ENCODE measurements around the gene AFAP1L2. TPM values are rescaled to one million over a fixed set of nuclear protein-coding genes. Genes with fewer than 3 reads are reported as not detected.
"Not testable (repeated sequence)": the region's sequence is repeated elsewhere in the genome, so short reads cannot be mapped to it uniquely, and the experiment has no call there.

Gene AFAP1L2
- total RNA-seq, 2 experiments from 2014 or later: 0.36 to 0.50 TPM

DNA sequence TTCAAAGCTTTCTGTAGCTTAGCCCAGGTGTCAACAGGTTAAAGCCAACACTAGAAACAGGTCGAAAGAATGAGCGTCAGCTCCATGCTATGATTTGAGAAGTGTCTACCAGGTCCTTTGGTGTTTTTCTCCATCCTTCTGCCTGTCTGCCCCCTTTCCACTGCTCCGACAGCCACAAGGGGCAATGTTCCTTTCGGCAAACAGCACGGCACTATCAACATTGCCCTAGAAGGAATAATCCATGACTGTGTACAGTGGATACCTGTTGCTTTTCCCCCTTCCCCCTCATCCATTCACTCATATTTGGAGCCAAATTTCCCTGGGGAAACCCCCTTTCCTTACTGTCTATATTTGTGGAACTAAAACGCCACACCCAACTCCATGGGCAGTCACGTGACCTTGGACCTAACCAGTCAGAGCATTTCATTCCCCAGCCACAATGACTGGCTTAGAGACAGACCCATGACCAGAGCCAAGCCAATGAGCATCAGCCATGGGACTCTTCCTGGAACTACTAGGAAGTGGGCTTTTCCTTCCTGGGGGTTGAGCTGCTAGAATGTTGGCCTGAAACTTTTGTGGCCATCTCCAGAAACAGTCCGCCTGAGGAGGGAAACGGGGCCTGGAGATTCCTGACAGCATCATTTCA, 51.5 kb downstream of the AFAP1L2 start:
- Histone ChIP-seq H3K36me3 (ENCODE audit: insufficient read depth, low read length) (no peaks in the 10 kb centered on the region), H3K4me1 (ENCODE audit: insufficient read depth, low read length) (no peaks in the 10 kb centered on the region), H3K27me3 (ENCODE audit: control insufficient read depth in 1 of 2, insufficient read depth in 2 of 2, low read length in 2 of 2) (no peaks in the 10 kb centered on the region), H3K9me3 (ENCODE audit: control insufficient read depth in 1 of 2, insufficient read depth in 1 of 2, low read length in 2 of 2) (no peaks in the 10 kb centered on the region), H3K27ac (ENCODE audit: low read depth in 1 of 2, low read length in 2 of 2) (no peak overlapping the region), H3K4me3 (ENCODE audit: low read length) (no peak overlapping the region)
- ATAC-seq (ENCODE audit: poor library complexity): no peak
- Mint-ChIP-seq H3K27ac (no peak overlapping the region), H3K27me3 (peaks cover 12% of the 10 kb centered on the region), H3K36me3 (ENCODE audit: low read depth) (no peaks in the 10 kb centered on the region), H3K4me1 (ENCODE audit: low read depth) (no peaks in the 10 kb centered on the region), H3K9me3 (no peaks in the 10 kb centered on the region), H3K4me3 (no peak overlapping the region)
- CTCF ChIA-PET: no interaction called here
- TF ChIP-seq, protein P1, sequence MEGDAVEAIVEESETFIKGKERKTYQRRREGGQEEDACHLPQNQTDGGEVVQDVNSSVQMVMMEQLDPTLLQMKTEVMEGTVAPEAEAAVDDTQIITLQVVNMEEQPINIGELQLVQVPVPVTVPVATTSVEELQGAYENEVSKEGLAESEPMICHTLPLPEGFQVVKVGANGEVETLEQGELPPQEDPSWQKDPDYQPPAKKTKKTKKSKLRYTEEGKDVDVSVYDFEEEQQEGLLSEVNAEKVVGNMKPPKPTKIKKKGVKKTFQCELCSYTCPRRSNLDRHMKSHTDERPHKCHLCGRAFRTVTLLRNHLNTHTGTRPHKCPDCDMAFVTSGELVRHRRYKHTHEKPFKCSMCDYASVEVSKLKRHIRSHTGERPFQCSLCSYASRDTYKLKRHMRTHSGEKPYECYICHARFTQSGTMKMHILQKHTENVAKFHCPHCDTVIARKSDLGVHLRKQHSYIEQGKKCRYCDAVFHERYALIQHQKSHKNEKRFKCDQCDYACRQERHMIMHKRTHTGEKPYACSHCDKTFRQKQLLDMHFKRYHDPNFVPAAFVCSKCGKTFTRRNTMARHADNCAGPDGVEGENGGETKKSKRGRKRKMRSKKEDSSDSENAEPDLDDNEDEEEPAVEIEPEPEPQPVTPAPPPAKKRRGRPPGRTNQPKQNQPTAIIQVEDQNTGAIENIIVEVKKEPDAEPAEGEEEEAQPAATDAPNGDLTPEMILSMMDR (IDR thresholded peaks at IDR 0.05): no peak
- DNase-seq: no peak
- POLR2A ChIA-PET: no interaction called here
- intact Hi-C loops (cut with DNase I, micrococcal nuclease): no loop called here

DNA sequence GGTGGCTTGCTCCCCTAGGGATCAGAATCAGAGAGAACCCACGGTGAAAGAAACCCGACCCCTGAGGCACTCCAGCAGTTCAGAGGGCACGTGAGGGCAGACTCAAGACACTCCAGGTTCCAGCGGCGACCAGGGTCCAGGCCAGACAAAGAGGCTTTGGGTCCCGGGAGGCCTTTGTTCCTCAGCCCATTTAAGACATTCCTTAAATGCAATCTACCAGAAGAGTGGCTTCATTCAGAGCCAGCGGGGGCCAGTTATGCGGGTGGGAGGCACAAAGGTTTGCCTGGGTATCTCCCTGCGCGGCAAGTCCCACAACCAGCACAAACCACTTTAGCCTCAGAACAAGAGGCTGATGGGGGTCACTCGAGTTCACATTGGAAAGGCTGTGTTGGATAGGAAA, 53.6 kb downstream of the AFAP1L2 start:
- ATAC-seq (ENCODE audit: poor library complexity) (no peak), DNase-seq (no peak)
- Histone ChIP-seq H3K4me1 (ENCODE audit: insufficient read depth, low read length) (no peaks in the 10 kb centered on the region), H3K27me3 (ENCODE audit: control insufficient read depth in 1 of 2, insufficient read depth in 2 of 2, low read length in 2 of 2) (no peaks in the 10 kb centered on the region), H3K9me3 (ENCODE audit: control insufficient read depth in 1 of 2, insufficient read depth in 1 of 2, low read length in 2 of 2) (no peaks in the 10 kb centered on the region), H3K4me3 (ENCODE audit: low read length) (no peak overlapping the region), H3K27ac (ENCODE audit: low read depth in 1 of 2, low read length in 2 of 2) (no peak overlapping the region), H3K36me3 (ENCODE audit: insufficient read depth, low read length) (no peaks in the 10 kb centered on the region)
- Mint-ChIP-seq H3K27ac (no peak overlapping the region), H3K36me3 (ENCODE audit: low read depth) (no peaks in the 10 kb centered on the region), H3K4me1 (ENCODE audit: low read depth) (no peaks in the 10 kb centered on the region), H3K27me3 (peaks cover 4% of the 10 kb centered on the region), H3K4me3 (no peak overlapping the region), H3K9me3 (no peaks in the 10 kb centered on the region)
- TF ChIP-seq, protein P1 (IDR thresholded peaks at IDR 0.05): no peak
- intact Hi-C loops (cut with DNase I, micrococcal nuclease): no loop called here
- POLR2A ChIA-PET: no interaction called here
- CTCF ChIA-PET: no interaction called here

DNA sequence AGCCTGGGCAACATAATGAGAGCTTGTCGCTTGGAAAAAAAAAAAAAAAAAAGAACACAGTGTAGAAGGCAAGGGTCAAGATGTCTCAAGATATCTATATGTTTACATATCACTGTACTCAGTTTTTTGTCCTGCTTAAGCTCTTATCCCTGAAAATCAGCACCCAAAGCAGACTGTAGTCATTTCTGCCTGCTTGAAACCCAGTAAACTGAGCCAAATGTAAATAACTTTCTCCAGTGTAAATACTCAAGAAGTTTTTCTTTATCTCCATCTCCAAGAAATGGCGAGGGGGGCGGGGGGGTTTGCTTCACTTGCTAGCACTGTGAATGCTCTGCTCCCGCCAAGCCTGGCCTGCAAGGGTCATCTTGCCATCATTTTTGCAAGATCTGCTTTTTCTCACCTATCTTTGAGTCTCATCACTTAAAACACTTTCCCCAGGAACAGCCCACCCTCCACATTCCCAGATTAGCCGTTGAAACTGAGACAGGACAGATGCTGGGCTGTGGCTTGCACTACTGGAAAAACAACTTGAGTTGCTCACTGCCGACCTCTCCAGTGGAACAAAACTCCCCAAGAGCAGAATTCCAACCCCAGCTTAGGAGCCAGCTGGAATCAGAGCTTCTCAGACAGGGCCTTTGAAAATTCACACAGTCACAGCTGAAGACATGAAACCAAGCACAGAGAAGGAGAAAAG, 54.6 kb downstream of the AFAP1L2 start:
- Histone ChIP-seq H3K4me3 (ENCODE audit: low read length) (no peak overlapping the region), H3K36me3 (ENCODE audit: insufficient read depth, low read length) (no peaks in the 10 kb centered on the region), H3K9me3 (ENCODE audit: control insufficient read depth in 1 of 2, insufficient read depth in 1 of 2, low read length in 2 of 2) (no peaks in the 10 kb centered on the region), H3K27ac (ENCODE audit: low read depth in 1 of 2, low read length in 2 of 2) (no peak overlapping the region), H3K4me1 (ENCODE audit: insufficient read depth, low read length) (no peaks in the 10 kb centered on the region), H3K27me3 (ENCODE audit: control insufficient read depth in 1 of 2, insufficient read depth in 2 of 2, low read length in 2 of 2) (no peaks in the 10 kb centered on the region)
- no peak overlapping the region for H3K4me3 Mint-ChIP-seq
- ChIA-PET CTCF (no interaction called here), POLR2A (no interaction called here)
- ATAC-seq (ENCODE audit: poor library complexity) (no peak), DNase-seq (no peak)
- no peaks in the 10 kb centered on the region for H3K36me3 Mint-ChIP-seq (ENCODE audit: low read depth)
- intact Hi-C loops (cut with DNase I, micrococcal nuclease): no loop called here
- TF ChIP-seq, protein P1 (IDR thresholded peaks at IDR 0.05): no peak
- H3K27me3 Mint-ChIP-seq: peaks cover 3% of the 10 kb centered on the region
- no peaks in the 10 kb centered on the region for H3K4me1 Mint-ChIP-seq (ENCODE audit: low read depth)
- no peaks in the 10 kb centered on the region for H3K9me3 Mint-ChIP-seq
- H3K27ac Mint-ChIP-seq: no peak overlapping the region

DNA sequence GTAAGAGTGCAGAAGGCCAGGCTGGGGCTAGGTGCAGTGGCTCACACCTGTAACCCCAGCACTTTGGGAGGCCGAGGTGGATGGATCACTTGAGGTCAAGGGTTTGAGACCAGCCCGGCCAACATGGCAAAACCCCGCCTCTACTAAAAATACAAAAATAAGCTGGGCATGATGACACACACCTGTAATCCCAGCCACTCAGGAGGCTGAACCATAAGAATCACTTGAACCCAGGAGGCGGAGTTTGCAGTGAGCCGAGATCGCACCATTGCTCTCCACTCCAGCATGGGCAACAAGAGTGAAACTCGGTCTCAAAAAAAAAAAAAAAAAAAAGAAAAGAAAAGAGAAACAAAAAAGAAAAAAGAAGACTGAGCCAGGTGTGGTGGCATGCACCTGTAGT, 55.2 kb downstream of the AFAP1L2 start:
- H3K4me1 ChIP-seq (ENCODE audit: insufficient read depth, low read length); DNase-seq; H3K36me3 ChIP-seq (ENCODE audit: insufficient read depth, low read length); H3K9me3 Mint-ChIP-seq; H3K4me3 Mint-ChIP-seq; H3K4me1 Mint-ChIP-seq (ENCODE audit: low read depth); ATAC-seq (ENCODE audit: poor library complexity); H3K27me3 ChIP-seq (ENCODE audit: control insufficient read depth in 1 of 2, insufficient read depth in 2 of 2, low read length in 2 of 2); POLR2A ChIA-PET; H3K36me3 Mint-ChIP-seq (ENCODE audit: low read depth); CTCF ChIA-PET; intact Hi-C loops (cut with DNase I, micrococcal nuclease); H3K9me3 ChIP-seq (ENCODE audit: control insufficient read depth in 1 of 2, insufficient read depth in 1 of 2, low read length in 2 of 2); H3K27me3 Mint-ChIP-seq; H3K27ac Mint-ChIP-seq; H3K4me3 ChIP-seq (ENCODE audit: low read length); H3K27ac ChIP-seq (ENCODE audit: low read depth in 1 of 2, low read length in 2 of 2): not testable (repeated sequence)
